BLaER1 treated with 17β-estradiol and CSF1 and Interleukin-3, amounts not matched to agents 10 nM and 100 nM (cell line): ENCODE results near the gene IGFBP5.
A peak's percentile ranks its signal among the peaks of the same experiment; 100 is the strongest.

Source experiments
- H3K27ac ChIP-seq, 11 experiments: shearing (Covaris generic); formaldehyde crosslinking; 2 replicates each; pipeline ENCODE4 v1.8.1; 2022
- H3K27me3 ChIP-seq, 11 experiments: shearing (Covaris generic); formaldehyde crosslinking; 2 replicates each; pipeline ENCODE4 v1.8.1; 2022
- H3K36me3 ChIP-seq, 11 experiments: shearing (Covaris generic); formaldehyde crosslinking; 2 replicates each; pipeline ENCODE4 v1.8.1; 2022
- H3K4me1 ChIP-seq, 10 experiments: shearing (Covaris generic); formaldehyde crosslinking; 2 replicates each; pipeline ENCODE4 v1.8.1; 2022
- H3K4me2 ChIP-seq, 11 experiments: shearing (Covaris generic); formaldehyde crosslinking; 2 replicates each; pipeline ENCODE4 v1.8.1; 2022
- H3K4me3 ChIP-seq, 10 experiments: shearing (Covaris generic); formaldehyde crosslinking; 2 replicates each; pipeline ENCODE4 v1.8.1; 2022
- H3K9ac ChIP-seq, 11 experiments: shearing (Covaris generic); formaldehyde crosslinking; 2 replicates each; pipeline ENCODE4 v1.8.1; 2022
- H3K9me3 ChIP-seq, 11 experiments: shearing (Covaris generic); formaldehyde crosslinking; replicated peaks in 1 of 11; 2 replicates each; pipeline ENCODE4 v1.8.1; 2022
- H4K20me1 ChIP-seq, 11 experiments: shearing (Covaris generic); formaldehyde crosslinking; 2 replicates each; pipeline ENCODE4 v1.8.1; 2022
- Cebpa-rat ChIP-seq, 11 experiments: shearing (Covaris generic); IDR thresholded peaks; 2 replicates each; pipeline ENCODE4 v1.8.1; 2022

IGFBP5 gene

DNA sequence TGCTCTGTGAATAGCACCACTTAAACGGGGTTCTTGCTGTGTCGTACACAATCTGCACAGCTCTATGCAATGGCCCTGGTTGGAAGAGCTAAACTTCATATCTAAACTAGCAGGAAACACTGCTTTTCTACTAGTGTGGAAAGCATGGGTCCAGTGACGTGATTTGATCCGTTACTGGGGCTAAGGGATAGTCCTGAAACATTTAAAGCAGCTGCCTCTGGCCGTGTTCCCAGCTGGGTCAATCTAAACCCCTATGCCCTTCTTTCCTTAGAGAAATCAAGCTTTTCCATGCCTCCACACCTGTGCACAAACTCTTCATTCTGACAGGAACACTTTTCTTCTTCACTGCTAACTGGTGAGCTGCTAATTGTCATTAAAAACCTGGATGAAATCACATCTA, 5.4 kb upstream of the IGFBP5 start:
- Histone ChIP-seq H3K9ac (no peak overlapping the region), H3K4me1 (no peaks in the 10 kb centered on the region), H3K27ac (no peak overlapping the region), H4K20me1 (peaks cover 0 to 6% (median 0%) of the 10 kb centered on the region in 11 experiments; a peak in 4 of 22 replicates), H3K4me3 (no peak overlapping the region), H3K27me3 (peaks cover 15 to 62% (median 25%) of the 10 kb centered on the region in 11 experiments), H3K9me3 (no peaks in the 10 kb centered on the region), H3K4me2 (no peak overlapping the region), H3K36me3 (no peaks in the 10 kb centered on the region)
- no peak for TF ChIP-seq Cebpa-rat (IDR thresholded peaks at IDR 0.05)

DNA sequence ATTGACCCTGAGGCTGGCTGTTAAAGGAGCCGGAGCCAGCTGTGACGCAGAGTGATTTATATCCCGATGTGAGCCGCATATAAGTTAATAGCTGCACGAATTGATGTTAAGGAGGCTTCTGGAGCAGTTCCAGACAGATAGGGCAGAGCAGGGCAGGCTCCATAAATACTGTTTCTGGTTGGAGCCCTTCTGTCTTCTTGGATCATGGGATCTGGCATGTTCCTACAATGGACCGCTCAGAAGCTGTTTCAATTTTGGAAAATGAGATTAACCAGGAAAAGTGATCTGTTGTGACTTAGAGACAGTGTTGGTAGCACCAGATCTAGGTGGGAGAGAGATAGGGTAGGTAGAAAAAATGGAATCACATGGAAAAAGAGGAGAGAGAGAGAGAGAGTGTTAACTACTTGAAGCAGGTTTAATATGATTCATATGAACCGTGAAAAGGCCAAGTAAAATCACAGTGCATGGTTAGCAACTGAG, 4.8 kb upstream of the IGFBP5 start:
- H4K20me1 ChIP-seq: peaks cover 0 to 12% (median 5%) of the 10 kb centered on the region in 11 experiments; a peak in 11 of 22 replicates
- H3K9me3 ChIP-seq: no peaks in the 10 kb centered on the region
- no peak overlapping the region for H3K4me3 ChIP-seq
- H3K4me2 ChIP-seq: no peak overlapping the region
- peaks cover 22 to 69% (median 32%) of the 10 kb centered on the region in 11 experiments for H3K27me3 ChIP-seq
- no peak for TF ChIP-seq Cebpa-rat (IDR thresholded peaks at IDR 0.05)
- H3K4me1 ChIP-seq: no peaks in the 10 kb centered on the region
- no peak overlapping the region for H3K9ac ChIP-seq
- H3K36me3 ChIP-seq: no peaks in the 10 kb centered on the region
- H3K27ac ChIP-seq: no peak overlapping the region

DNA sequence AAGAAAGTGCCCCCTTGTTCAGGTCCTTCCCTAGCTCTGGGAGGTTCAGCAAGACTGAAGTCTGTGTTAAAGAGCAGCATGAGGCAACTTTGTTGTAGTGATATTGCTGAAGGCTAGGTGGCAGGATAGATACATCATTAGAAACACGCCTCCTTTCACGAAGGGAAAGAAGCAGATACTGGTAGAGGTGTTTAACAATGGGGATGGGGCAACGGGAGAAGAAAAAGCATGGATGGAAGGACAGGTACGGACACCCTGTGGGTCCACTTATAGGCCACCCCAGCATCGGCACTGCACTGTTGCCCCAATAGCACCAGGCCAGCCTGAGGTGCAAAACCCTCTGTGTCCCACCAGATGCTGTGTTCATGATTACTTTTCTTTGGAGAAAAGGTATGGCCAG, 3.5 kb upstream of the IGFBP5 start:
- H3K4me3 ChIP-seq: no peak overlapping the region
- H3K27me3 ChIP-seq: peaks cover 34 to 78% (median 44%) of the 10 kb centered on the region in 11 experiments
- peaks cover 0 to 24% (median 17%) of the 10 kb centered on the region in 11 experiments; a peak in 18 of 22 replicates for H4K20me1 ChIP-seq
- no peak for TF ChIP-seq Cebpa-rat (IDR thresholded peaks at IDR 0.05)
- H3K27ac ChIP-seq: no peak overlapping the region
- no peak overlapping the region for H3K4me2 ChIP-seq
- H3K4me1 ChIP-seq: peaks cover 8 to 12% (median 10%) of the 10 kb centered on the region in 10 experiments; a peak in 18 of 20 replicates
- no peaks in the 10 kb centered on the region for H3K36me3 ChIP-seq
- no peaks in the 10 kb centered on the region for H3K9me3 ChIP-seq
- H3K9ac ChIP-seq: no peak overlapping the region

DNA sequence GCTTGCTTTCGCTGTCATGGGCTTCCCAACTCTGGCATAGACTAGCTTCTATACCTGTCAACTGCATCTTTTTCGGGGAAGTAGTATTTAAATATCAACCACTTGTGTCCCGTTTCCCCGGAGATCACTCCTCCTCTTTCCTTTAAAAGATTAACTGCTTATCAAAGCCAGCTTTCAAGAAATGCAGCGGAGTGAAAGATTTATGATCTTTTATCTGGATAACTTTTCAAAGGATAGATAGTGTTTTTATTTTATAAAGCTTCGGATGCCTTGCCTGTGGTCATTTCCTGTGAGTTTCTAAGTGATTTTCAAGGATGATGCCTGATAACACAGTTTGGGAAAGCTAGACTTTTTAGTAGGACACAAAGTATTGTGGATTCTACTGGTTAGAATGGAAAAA, 2.9 kb upstream of the IGFBP5 start:
- Histone ChIP-seq H3K9me3 (no peaks in the 10 kb centered on the region), H3K27me3 (peaks cover 40 to 82% (median 50%) of the 10 kb centered on the region in 11 experiments), H3K4me2 (no peak overlapping the region), H3K4me1 (peaks cover 8 to 16% (median 14%) of the 10 kb centered on the region in 10 experiments; a peak in 18 of 20 replicates), H3K36me3 (no peaks in the 10 kb centered on the region), H4K20me1 (peaks cover 0 to 28% (median 20%) of the 10 kb centered on the region in 11 experiments; a peak in 18 of 22 replicates), H3K27ac (no peak overlapping the region), H3K9ac (no peak overlapping the region), H3K4me3 (no peak overlapping the region)
- no peak for TF ChIP-seq Cebpa-rat (IDR thresholded peaks at IDR 0.05)

DNA sequence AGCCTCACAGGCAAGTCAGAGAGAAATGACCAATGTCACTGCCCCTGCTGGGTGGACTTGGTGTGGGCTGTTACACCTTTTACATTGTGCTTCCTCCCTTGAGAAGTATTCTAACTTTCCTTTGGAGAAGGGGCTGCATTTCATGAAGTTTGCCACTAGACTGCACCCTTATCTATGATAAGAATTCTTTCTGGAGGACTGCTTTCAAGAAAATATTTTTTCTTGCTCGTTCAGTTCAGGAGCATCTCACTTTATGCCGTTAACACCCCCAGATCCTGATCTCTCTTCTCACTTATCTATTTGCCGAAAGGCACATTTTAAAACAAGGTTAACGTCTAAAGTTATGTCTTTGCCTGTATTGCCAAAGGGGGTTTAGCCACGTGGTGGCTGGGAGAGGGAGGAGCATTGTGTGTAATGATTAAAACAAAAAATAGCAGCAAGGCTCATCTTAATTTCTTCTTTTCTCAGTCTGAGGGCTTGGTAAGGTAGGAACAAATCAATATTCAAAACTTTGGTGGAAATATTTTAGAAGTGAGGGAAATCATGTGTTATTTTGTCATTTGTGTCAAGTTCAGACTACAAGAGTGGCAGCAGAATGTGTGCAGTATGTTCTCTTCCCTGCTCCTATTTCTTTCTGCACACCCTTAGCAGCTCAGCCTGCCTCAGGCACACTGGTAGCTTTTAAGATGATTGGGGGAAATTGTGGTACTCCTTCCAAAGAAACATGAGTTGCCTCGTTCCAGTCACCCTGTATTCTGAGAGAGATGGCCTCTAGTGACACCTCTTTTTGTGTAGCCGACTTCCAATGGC, 1.6 kb upstream of the IGFBP5 start:
- H3K9me3 ChIP-seq: no peaks in the 10 kb centered on the region
- peaks cover 0 to 38% (median 27%) of the 10 kb centered on the region in 11 experiments; a peak in 18 of 22 replicates for H4K20me1 ChIP-seq
- H3K4me1 ChIP-seq: peaks cover 17 to 27% (median 26%) of the 10 kb centered on the region in 10 experiments
- H3K4me3 ChIP-seq: no peak overlapping the region
- no peaks in the 10 kb centered on the region for H3K36me3 ChIP-seq
- H3K27ac ChIP-seq: no peak overlapping the region
- no peak overlapping the region for H3K4me2 ChIP-seq
- H3K9ac ChIP-seq: no peak overlapping the region
- TF ChIP-seq Cebpa-rat (IDR thresholded peaks at IDR 0.05): no peak
- H3K27me3 ChIP-seq: peaks cover 54 to 89% (median 63%) of the 10 kb centered on the region in 11 experiments

DNA sequence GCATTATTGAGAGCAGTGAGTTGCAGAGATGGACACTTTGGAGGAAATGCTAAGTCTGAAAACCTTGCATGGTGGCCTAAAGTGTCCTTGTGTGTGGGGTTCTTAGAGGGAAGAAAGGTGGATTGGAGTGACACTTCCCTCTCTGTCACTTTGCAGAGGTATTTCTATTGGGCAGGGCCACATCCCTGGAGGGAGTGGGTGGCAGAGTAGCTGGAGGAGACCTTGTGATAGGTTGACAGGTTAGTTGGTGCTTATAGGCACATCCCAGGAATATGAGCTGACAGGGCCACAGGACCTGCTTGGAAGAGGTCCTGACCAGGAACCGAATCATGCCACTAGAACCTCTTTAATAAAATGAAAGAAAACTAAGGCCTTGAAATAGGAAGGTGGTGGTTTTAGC, 972 bp upstream of the IGFBP5 start:
- H4K20me1 ChIP-seq: peaks cover 0 to 42% (median 28%) of the 10 kb centered on the region in 11 experiments; a peak in 18 of 22 replicates
- peaks cover 19 to 29% (median 27%) of the 10 kb centered on the region in 10 experiments for H3K4me1 ChIP-seq
- no peak overlapping the region for H3K27ac ChIP-seq
- no peak overlapping the region for H3K9ac ChIP-seq
- H3K27me3 ChIP-seq: peaks cover 60 to 96% (median 70%) of the 10 kb centered on the region in 11 experiments
- TF ChIP-seq Cebpa-rat (IDR thresholded peaks at IDR 0.05): no peak
- no peaks in the 10 kb centered on the region for H3K9me3 ChIP-seq
- no peaks in the 10 kb centered on the region for H3K36me3 ChIP-seq
- H3K4me3 ChIP-seq: no peak overlapping the region
- H3K4me2 ChIP-seq: no peak overlapping the region

DNA sequence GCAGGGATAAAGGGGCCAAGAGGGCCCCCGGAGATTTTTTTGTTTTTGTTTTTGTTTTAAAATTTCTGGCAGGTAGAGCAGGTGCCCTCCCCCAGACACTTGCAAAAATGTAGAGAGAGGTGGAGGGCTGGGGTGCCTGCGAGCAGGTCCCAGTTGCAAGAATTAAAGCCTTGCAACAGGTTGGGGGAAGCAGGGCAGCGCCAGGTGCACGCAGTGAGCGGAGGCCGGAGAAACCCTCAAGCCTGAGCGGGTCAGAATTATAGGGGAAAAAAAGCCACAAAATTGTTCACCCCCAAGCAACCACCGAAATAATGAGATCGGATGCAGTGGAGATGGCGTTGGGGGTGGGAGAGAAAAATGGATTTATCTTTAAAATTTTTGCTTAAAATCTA, 527 bp downstream of the IGFBP5 start:
- Histone ChIP-seq H3K4me1 (peaks cover 19 to 33% (median 27%) of the 10 kb centered on the region in 10 experiments), H3K27ac (no peak overlapping the region), H3K4me2 (peak overlapping the region; percentile 74 to 98 (median 93); a peak in 21 of 22 replicates)

DNA sequence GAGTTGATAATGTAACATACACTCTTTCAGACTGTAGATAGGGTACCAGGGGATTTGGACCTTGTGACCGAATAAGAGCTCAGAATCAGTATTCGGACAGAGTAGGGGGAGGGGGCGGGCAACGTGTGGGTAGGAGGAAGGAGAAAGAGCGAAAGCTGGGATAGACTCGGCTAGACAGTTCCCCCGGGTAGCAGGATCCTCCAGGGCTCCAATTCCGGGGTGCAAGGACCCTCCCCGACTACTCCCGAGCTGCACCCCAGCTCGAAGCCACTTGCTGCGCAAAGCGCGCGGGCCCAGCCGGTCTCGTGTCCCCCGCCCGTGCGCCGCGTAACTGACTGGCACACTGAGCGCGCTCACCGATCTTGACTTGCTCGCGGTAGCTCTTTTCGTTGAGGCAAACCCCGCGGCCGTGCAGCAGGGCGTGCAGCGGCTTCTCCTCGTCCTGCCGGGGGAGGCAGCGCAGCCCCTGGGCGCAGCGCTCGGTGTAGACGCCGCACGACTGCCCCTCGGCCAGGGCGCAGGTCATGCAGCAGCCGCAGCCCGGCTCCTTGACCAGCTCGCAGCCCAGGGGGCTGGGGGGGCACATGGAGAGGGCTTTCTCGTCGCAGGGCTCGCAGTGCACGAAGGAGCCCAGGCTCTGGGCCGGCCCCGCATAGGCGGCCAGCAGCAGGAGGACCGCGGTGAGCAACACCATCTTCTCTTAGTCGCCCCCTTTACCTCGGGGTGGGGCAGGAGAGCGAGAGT, 1.1 kb downstream of the IGFBP5 start:
- H3K9ac ChIP-seq: peak overlapping the region in 5 of 11 experiments; percentile 9 to 41 (median 15); a peak in 1 of 22 replicates
- H3K9me3 ChIP-seq: no peaks in the 10 kb centered on the region
- H3K4me1 ChIP-seq: peaks cover 19 to 33% (median 27%) of the 10 kb centered on the region in 10 experiments
- peaks cover 0 to 45% (median 31%) of the 10 kb centered on the region in 11 experiments; a peak in 18 of 22 replicates for H4K20me1 ChIP-seq
- peak overlapping the region; percentile 74 to 98 (median 93) for H3K4me2 ChIP-seq
- peak overlapping the region; percentile 31 to 64 (median 56) for H3K4me3 ChIP-seq
- H3K27me3 ChIP-seq: peaks cover 79 to 96% (median 90%) of the 10 kb centered on the region in 11 experiments
- TF ChIP-seq Cebpa-rat (IDR thresholded peaks at IDR 0.05): no peak
- no peaks in the 10 kb centered on the region for H3K36me3 ChIP-seq
- no peak overlapping the region for H3K27ac ChIP-seq

More for the DNA sequence above, 527 bp downstream of the IGFBP5 start:
- Histone ChIP-seq H3K27me3 (peaks cover 73 to 95% (median 84%) of the 10 kb centered on the region in 11 experiments), H3K4me3 (peak overlapping the region; percentile 31 to 64 (median 56); a peak in 18 of 20 replicates), H4K20me1 (peaks cover 0 to 45% (median 28%) of the 10 kb centered on the region in 11 experiments; a peak in 18 of 22 replicates), H3K9me3 (no peaks in the 10 kb centered on the region), H3K36me3 (no peaks in the 10 kb centered on the region), H3K9ac (no peak overlapping the region)
- no peak for TF ChIP-seq Cebpa-rat (IDR thresholded peaks at IDR 0.05)
